A673 (cell line): Measurements from ENCODE around the gene TENT5C. TPM values are rescaled to one million over a fixed set of nuclear protein-coding genes. Genes with fewer than 3 reads are reported as not detected.

Source experiments
- BruUV-seq: library from RNA; stranded (reverse); fragments of 400-500 nt; replicated peaks from 2 replicates; lab custom pipeline; 2021; lab: Mats Ljungman, UMichigan
- CTCF ChIA-PET: fragments of 300-600 bp; sonication (Branson Sonifier 250); formaldehyde crosslinking; loops from one replicate; lab custom pipeline; 2022; ENCODE audit warnings: antibody characterized with exemption; lab: Charles Lee
- POLR2A ChIA-PET: fragments of 300-600 bp; sonication (Branson Sonifier 250); formaldehyde crosslinking; loops from one replicate; lab custom pipeline; 2022; ENCODE audit warnings: antibody characterized with exemption; ENCODE audit not compliant: low non-redundant PET; lab: Charles Lee
- DNase-seq: peaks from one replicate; pipeline ENCODE4 v3.0.0-alpha.2; 2015; ENCODE audit warnings: low spot score
- H3K27ac ChIP-seq: fragments of 200-600 bp; sonication (generic); 2 replicates; pipeline ENCODE4 v1.5.1; 2016; ENCODE audit warnings: mixed run types, low read depth, mild to moderate bottlenecking, mixed read lengths, antibody characterized with exemption, low read length; ENCODE audit not compliant: poor library complexity, severe bottlenecking
- H3K27me3 ChIP-seq: fragments of 200-600 bp; sonication (generic); replicated peaks from 2 replicates; pipeline ENCODE4 v1.6.1; 2017; ENCODE audit warnings: mixed run types, low read depth, mild to moderate bottlenecking, mixed read lengths, antibody characterized with exemption, low read length; ENCODE audit not compliant: insufficient read depth, poor library complexity
- H3K36me3 ChIP-seq: fragments of 200-600 bp; sonication (generic); 2 replicates; pipeline ENCODE4 v1.6.1; 2016; ENCODE audit warnings: mixed run types, mild to moderate bottlenecking, mixed read lengths, antibody characterized with exemption, low read length; ENCODE audit not compliant: insufficient read depth, poor library complexity, severe bottlenecking
- H3K4me1 ChIP-seq: fragments of 200-600 bp; sonication (generic); 2 replicates; pipeline ENCODE4 v1.6.1; 2017; ENCODE audit warnings: mixed run types, mild to moderate bottlenecking, mixed read lengths, antibody characterized with exemption, low read length; ENCODE audit not compliant: insufficient read depth, poor library complexity, severe bottlenecking
- H3K4me3 ChIP-seq: fragments of 200-600 bp; sonication (generic); 2 replicates; pipeline ENCODE4 v1.5.1; 2016; ENCODE audit warnings: low read depth, mixed run types, mild to moderate bottlenecking, mixed read lengths, low read length; ENCODE audit not compliant: poor library complexity, severe bottlenecking
- H3K9me3 ChIP-seq: fragments of 200-600 bp; sonication (generic); 2 replicates; pipeline ENCODE4 v1.6.1; 2016; ENCODE audit warnings: mixed run types, low read depth, mild to moderate bottlenecking, mixed read lengths, antibody characterized with exemption, low read length; ENCODE audit not compliant: poor library complexity, severe bottlenecking
- EZH2 ChIP-seq: fragments of 200-600 bp; sonication (generic); IDR thresholded peaks from 2 replicates; pipeline ENCODE4 v1.6.1; 2017; ENCODE audit warnings: borderline replicate concordance, low read depth, mild to moderate bottlenecking, mixed read lengths, antibody characterized with exemption, low read length; ENCODE audit not compliant: poor library complexity, severe bottlenecking
- intact Hi-C: fragments of 100-400 bp; cut with micrococcal nuclease; formaldehyde crosslinking; loops from one replicate; pipeline ENCODE4 v1.10.0; 2022; ENCODE audit not compliant: unreplicated experiment
- total RNA-seq: library from RNA; stranded (reverse); gene quantifications from 2 replicates; pipeline ENCODE4 v1.2.3, GENCODE V29; 2021
- TF ChIP-seq, protein P1 (sequence below): fragments of 300-800, 200-600 bp; sonication (generic); conservative IDR thresholded peaks from 2 replicates; pipeline ENCODE4 v1.5.1; 2017; ENCODE audit warnings: low read depth, mild to moderate bottlenecking, antibody characterized with exemption, low read length, moderate library complexity, mixed read lengths

The TENT5C gene
- total RNA-seq, 1 experiment from 2014 or later: 1.1 TPM

DNA sequence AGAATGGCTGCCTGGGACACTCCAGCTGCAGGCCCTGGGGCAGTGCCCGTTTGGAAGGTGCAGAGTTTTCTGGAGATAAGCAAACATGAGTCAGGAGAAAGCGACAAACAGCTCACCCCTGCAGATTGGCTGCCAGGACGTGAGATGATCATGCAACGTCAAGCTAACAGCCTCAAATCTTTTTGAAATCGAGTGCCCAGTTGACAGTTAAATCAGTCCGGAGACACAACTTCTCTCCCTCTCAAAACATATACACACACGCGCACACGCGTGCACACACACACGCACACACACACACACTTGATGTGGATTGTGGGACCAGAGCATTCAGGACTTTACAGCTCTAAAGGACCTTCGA, 49.4 kb downstream of the TENT5C start:
- no peaks in the 10 kb centered on the region for H3K9me3 ChIP-seq
- no peaks in the 10 kb centered on the region for H3K27me3 ChIP-seq
- CTCF ChIA-PET: no interaction called here
- no peaks in the 10 kb centered on the region for H3K4me1 ChIP-seq
- TF ChIP-seq, protein P1, sequence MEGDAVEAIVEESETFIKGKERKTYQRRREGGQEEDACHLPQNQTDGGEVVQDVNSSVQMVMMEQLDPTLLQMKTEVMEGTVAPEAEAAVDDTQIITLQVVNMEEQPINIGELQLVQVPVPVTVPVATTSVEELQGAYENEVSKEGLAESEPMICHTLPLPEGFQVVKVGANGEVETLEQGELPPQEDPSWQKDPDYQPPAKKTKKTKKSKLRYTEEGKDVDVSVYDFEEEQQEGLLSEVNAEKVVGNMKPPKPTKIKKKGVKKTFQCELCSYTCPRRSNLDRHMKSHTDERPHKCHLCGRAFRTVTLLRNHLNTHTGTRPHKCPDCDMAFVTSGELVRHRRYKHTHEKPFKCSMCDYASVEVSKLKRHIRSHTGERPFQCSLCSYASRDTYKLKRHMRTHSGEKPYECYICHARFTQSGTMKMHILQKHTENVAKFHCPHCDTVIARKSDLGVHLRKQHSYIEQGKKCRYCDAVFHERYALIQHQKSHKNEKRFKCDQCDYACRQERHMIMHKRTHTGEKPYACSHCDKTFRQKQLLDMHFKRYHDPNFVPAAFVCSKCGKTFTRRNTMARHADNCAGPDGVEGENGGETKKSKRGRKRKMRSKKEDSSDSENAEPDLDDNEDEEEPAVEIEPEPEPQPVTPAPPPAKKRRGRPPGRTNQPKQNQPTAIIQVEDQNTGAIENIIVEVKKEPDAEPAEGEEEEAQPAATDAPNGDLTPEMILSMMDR: no peak
- TF ChIP-seq EZH2: no peak
- POLR2A ChIA-PET: no interaction called here
- no peak for DNase-seq
- intact Hi-C loops: no loop called here
- no peaks in the 10 kb centered on the region for H3K36me3 ChIP-seq
- BruUV-seq: no TSS peak
- H3K4me3 ChIP-seq: no peak overlapping the region
- no peak overlapping the region for H3K27ac ChIP-seq

DNA sequence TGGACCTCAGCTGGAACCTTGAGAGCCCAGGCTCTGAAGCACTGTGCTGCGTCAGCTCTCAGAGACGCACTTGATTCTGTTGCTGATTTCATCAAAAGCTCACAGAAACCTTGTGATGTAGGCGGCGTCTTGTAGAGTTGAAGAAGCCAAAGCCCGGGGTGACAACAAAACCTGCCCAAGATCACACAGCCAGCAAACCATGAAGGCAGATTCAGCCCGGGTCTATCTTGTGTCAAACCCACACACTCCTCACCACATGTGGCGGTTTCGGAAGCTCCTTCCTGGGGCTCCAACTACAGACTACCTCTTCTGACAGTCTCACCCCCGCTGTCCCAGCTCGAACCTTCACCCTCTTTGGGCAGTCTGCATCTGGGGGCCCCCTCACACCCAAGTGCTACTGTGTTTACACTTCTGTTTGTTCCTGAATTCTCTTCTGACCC, 50.4 kb downstream of the TENT5C start:
- no peak for DNase-seq
- no peaks in the 10 kb centered on the region for H3K9me3 ChIP-seq
- intact Hi-C loops: loop anchor here (2.0 kb wide), 1 partner anchor 19 kb away; no protein-coding TSS in a partner anchor
- H3K4me1 ChIP-seq: no peaks in the 10 kb centered on the region
- no peak overlapping the region for H3K4me3 ChIP-seq
- ChIA-PET POLR2A (no interaction called here), CTCF (no interaction called here)
- no peak overlapping the region for H3K27ac ChIP-seq
- no peaks in the 10 kb centered on the region for H3K27me3 ChIP-seq
- H3K36me3 ChIP-seq: no peaks in the 10 kb centered on the region
- TF ChIP-seq EZH2: no peak
- TF ChIP-seq, protein P1: no peak
- BruUV-seq: no TSS peak

DNA sequence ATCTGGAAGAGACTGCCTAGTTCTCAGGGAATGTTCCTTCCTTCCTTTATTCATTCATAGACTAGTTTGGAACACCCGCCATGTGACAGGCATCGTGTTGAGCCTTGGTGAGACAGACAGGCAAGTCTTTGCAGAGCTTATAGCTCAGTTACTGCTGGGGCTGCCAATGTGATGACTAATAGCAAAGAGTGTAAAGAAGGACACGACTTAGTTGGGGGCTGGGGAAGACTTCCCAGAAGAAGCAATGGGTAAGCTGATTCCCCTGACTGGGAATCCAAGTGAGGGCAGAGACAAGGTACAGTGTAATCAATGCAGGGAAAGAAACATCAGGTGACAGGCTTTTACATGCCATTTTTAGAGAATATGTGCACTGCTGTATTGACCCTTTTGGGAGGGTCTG, 51.2 kb downstream of the TENT5C start:
- Histone ChIP-seq H3K27ac (no peak overlapping the region), H3K9me3 (no peaks in the 10 kb centered on the region), H3K27me3 (no peaks in the 10 kb centered on the region), H3K36me3 (no peaks in the 10 kb centered on the region), H3K4me3 (no peak overlapping the region), H3K4me1 (no peaks in the 10 kb centered on the region)
- intact Hi-C loops: loop anchor here (2.0 kb wide), 1 partner anchor 20 kb away; no protein-coding TSS in a partner anchor
- BruUV-seq: no TSS peak
- TF ChIP-seq, protein P1: no peak
- no peak for TF ChIP-seq EZH2
- POLR2A ChIA-PET: no interaction called here
- CTCF ChIA-PET: no interaction called here
- DNase-seq: no peak
